Measurements from ENCODE around the gene LYSMD4.
"Not testable (repeated sequence)": the region's sequence is repeated elsewhere in the genome, so short reads cannot be mapped to it uniquely, and the experiment has no call there.

The LYSMD4 gene

GRCh38 chr15:99733268-99734039, at the start of gene LYSMD4:
TSS of gene LYSMD4 (minus strand) at chr15:99733437. CDS start at chr15:99731999, 1,438 bp downstream.
- DNase-seq = peak; percentile 98

- not testable (repeated sequence) for DNase-seq
Measured at GRCh38 chr15:99782029-99782428, 48.8 kb upstream of the LYSMD4 start.

GRCh38 chr15:99777144-99777543, 43.9 kb upstream of the LYSMD4 start:
- DNase-seq = no peak

- DNase-seq = no peak
Measured at GRCh38 chr15:99764522-99764921, 31.3 kb upstream of the LYSMD4 start.

- no peak for DNase-seq
Measured at GRCh38 chr15:99763827-99764226, 30.6 kb upstream of the LYSMD4 start.

- no peak for DNase-seq
Measured at GRCh38 chr15:99762288-99762687, 29.1 kb upstream of the LYSMD4 start.

- peak; percentile 38 for DNase-seq
Measured at GRCh38 chr15:99755692-99756409, 22.6 kb upstream of the LYSMD4 start.

GRCh38 chr15:99753066-99753465, 19.8 kb upstream of the LYSMD4 start:
- no peak for DNase-seq

- DNase-seq = no peak
Measured at GRCh38 chr15:99752556-99752955, 19.3 kb upstream of the LYSMD4 start.

- DNase-seq = not testable (repeated sequence)
Measured at GRCh38 chr15:99750326-99750725, 17.1 kb upstream of the LYSMD4 start.

GRCh38 chr15:99749386-99749785, 16.1 kb upstream of the LYSMD4 start:
- no peak for DNase-seq

GRCh38 chr15:99745370-99746086, 12.3 kb upstream of the LYSMD4 start:
- DNase-seq = no peak

- no peak for DNase-seq
Measured at GRCh38 chr15:99744142-99744541, 10.9 kb upstream of the LYSMD4 start.

GRCh38 chr15:99741835-99742234, 8.6 kb upstream of the LYSMD4 start:
- no peak for DNase-seq

- no peak for DNase-seq
Measured at GRCh38 chr15:99738021-99738847, 5.0 kb upstream of the LYSMD4 start.

GRCh38 chr15:99736702-99737101, 3.5 kb upstream of the LYSMD4 start:
- DNase-seq = no peak

GRCh38 chr15:99735868-99736267, 2.6 kb upstream of the LYSMD4 start:
- DNase-seq = no peak

GRCh38 chr15:99734575-99734974, 1.3 kb upstream of the LYSMD4 start:
- DNase-seq = no peak

GRCh38 chr15:99734040-99734291, 729 bp upstream of the LYSMD4 start:
- DNase-seq = not testable (repeated sequence)

GRCh38 chr15:99732751-99733267, 428 bp downstream of the LYSMD4 start:
- peak; percentile 59 for DNase-seq

- no peak for DNase-seq
Measured at GRCh38 chr15:99732124-99732750, 1.0 kb downstream of the LYSMD4 start.

Measured in left hindlimb (tissue), 1 donor.